Tibial nerve (tissue), 3 donors: Measurements from ENCODE around the gene MAN1A1.

ENCODE experiments used
- CTCF ChIP-seq, 5 experiments: fragments of 200-600 bp in 3 of 5; fragments of 450-650 bp in 2 of 5; sonication (generic) in 3 of 5; IDR thresholded peaks; one replicate each; pipeline ENCODE4 v1.5.1; 2016 to 2019; ENCODE audit warnings: antibody characterized with exemption in 5 of 5, mild to moderate bottlenecking in 3 of 5, moderate library complexity in 2 of 5
- POLR2A ChIP-seq, 2 donors: fragments of 450-650 bp; IDR thresholded peaks; one replicate each; pipeline ENCODE4 v1.6.1; 2017; ENCODE audit warnings: antibody characterized with exemption in 2 of 2, mild to moderate bottlenecking in 2 of 2, moderate library complexity in 2 of 2

GRCh38 chr6:119227377-119227776 lies 122.2 kb downstream of the MAN1A1 start:
- TF ChIP-seq CTCF (IDR thresholded peaks at IDR 0.05) (no peak), POLR2A (IDR thresholded peaks at IDR 0.05) (no peak)
